Nephron (organoid): ENCODE data around the gene C4BPB.

ENCODE experiments used
- H3K27ac Mint-ChIP-seq, 3 experiments: 2 replicates each; pipeline ENCODE4 v1.8.0; 2020; ENCODE audit warnings: mixed read lengths in 3 of 3, mild to moderate bottlenecking in 2 of 3, moderate library complexity in 1 of 3
- H3K27me3 Mint-ChIP-seq: 2 replicates; pipeline ENCODE4 v1.8.0; 2021; ENCODE audit warnings: low read depth, mild to moderate bottlenecking, moderate library complexity, mixed read lengths
- H3K36me3 Mint-ChIP-seq: 2 replicates; pipeline ENCODE4 v1.8.0; 2020; ENCODE audit warnings: low read depth, mixed read lengths
- H3K4me1 Mint-ChIP-seq: 2 replicates; pipeline ENCODE4 v1.8.0; 2020; ENCODE audit warnings: mixed read lengths
- H3K4me3 Mint-ChIP-seq, 3 experiments: 2 replicates each; pipeline ENCODE4 v1.8.0; 2020; ENCODE audit warnings: mild to moderate bottlenecking in 3 of 3, mixed read lengths in 3 of 3, moderate library complexity in 2 of 3
- H3K9me3 Mint-ChIP-seq: 2 replicates; pipeline ENCODE4 v1.8.0; 2020; ENCODE audit warnings: mixed read lengths
- TF ChIP-seq, protein P1 (sequence below), 3 experiments: fragments of 200-600 bp; sonication (generic); IDR thresholded peaks; one replicate each; pipeline ENCODE4 v1.5.0; 2021; ENCODE audit warnings: antibody characterized with exemption in 3 of 3; ENCODE audit not compliant: unreplicated experiment in 3 of 3

C4BPB gene

DNA sequence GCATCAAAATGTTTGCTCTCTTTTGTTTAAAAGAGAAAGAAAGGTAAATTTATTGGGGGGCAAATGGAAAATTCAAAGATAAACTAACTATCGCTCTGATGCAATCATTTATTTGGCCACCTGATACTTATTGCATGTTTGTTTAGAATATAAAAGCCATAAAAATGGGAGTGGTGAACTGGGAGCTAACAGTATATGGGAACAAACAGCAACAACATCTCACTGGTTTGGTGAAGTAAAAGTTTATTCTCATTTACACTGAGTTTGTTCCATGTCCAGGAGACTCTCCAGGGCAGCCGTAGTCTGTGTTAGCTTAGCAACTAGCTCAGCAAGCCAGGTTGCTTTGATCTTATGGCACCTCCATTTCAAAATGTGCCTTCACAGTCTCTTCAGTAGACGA is 35.7 kb downstream of the C4BPB start:
- no peak overlapping the region for H3K4me3 Mint-ChIP-seq
- peaks cover 9% of the 10 kb centered on the region for H3K36me3 Mint-ChIP-seq
- H3K9me3 Mint-ChIP-seq = peaks cover 21% of the 10 kb centered on the region
- no peaks in the 10 kb centered on the region for H3K27me3 Mint-ChIP-seq
- H3K4me1 Mint-ChIP-seq = no peaks in the 10 kb centered on the region
- TF ChIP-seq, protein P1, sequence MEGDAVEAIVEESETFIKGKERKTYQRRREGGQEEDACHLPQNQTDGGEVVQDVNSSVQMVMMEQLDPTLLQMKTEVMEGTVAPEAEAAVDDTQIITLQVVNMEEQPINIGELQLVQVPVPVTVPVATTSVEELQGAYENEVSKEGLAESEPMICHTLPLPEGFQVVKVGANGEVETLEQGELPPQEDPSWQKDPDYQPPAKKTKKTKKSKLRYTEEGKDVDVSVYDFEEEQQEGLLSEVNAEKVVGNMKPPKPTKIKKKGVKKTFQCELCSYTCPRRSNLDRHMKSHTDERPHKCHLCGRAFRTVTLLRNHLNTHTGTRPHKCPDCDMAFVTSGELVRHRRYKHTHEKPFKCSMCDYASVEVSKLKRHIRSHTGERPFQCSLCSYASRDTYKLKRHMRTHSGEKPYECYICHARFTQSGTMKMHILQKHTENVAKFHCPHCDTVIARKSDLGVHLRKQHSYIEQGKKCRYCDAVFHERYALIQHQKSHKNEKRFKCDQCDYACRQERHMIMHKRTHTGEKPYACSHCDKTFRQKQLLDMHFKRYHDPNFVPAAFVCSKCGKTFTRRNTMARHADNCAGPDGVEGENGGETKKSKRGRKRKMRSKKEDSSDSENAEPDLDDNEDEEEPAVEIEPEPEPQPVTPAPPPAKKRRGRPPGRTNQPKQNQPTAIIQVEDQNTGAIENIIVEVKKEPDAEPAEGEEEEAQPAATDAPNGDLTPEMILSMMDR (IDR thresholded peaks at IDR 0.05; ENCODE audit: unreplicated experiment in 3 of 3) = no peak
- no peak overlapping the region for H3K27ac Mint-ChIP-seq

DNA sequence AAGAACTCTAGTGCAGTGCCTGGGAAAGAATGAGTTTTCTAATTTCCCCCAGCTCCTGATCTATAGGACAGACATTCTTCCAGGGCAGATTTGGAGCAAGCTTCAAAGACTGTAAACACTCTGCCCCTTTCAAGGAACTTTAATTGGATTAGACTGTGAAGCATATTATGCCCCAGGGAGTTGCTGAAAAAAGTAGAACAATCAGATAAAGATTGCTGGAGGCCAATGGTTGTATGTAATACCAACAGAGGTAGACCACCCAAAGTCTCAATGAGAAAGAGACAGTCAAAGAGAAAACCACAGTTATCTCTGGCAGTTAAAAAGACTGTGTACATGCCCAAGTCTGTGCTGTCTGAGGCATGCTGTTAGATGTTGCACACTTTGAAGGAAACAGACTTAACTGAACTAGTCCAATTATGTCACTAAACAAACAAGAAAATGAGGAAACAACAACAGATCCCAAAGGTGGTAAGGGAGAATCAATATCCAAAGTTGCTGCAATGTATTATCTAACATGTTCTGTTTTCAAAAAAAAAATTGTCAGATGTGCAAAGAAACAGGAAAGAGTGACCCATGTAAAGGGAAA is 39.8 kb downstream of the C4BPB start:
- TF ChIP-seq, protein P1 (IDR thresholded peaks at IDR 0.05; ENCODE audit: unreplicated experiment in 3 of 3) = no peak
- Mint-ChIP-seq H3K27me3 (no peaks in the 10 kb centered on the region), H3K4me3 (no peak overlapping the region), H3K27ac (no peak overlapping the region), H3K9me3 (peaks cover 31% of the 10 kb centered on the region), H3K4me1 (no peaks in the 10 kb centered on the region), H3K36me3 (peaks cover 9% of the 10 kb centered on the region)

DNA sequence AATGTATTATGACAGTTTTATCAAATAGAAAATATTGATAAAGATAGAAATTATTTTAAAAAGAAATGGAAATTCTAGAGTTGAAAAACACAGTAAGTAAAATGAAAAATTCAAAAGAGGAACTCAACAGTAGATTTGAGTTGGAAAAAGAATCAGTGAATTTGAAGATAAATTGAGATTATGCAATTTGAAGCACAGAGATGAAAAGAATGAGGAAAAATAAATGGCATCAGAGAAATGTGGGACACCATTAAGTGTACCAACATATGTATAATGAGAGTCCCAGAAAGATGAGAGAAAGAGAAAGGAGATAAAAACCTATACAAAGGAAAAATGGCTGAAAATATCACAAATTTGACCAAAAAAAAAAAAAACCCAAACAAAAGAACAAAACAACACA is 40.4 kb downstream of the C4BPB start:
- TF ChIP-seq, protein P1 (IDR thresholded peaks at IDR 0.05; ENCODE audit: unreplicated experiment in 3 of 3) = no peak
- Mint-ChIP-seq H3K36me3 (peaks cover 9% of the 10 kb centered on the region), H3K9me3 (peaks cover 31% of the 10 kb centered on the region), H3K27ac (no peak overlapping the region), H3K4me1 (no peaks in the 10 kb centered on the region), H3K4me3 (no peak overlapping the region), H3K27me3 (no peaks in the 10 kb centered on the region)

- H3K27me3 Mint-ChIP-seq = no peaks in the 10 kb centered on the region
- no peaks in the 10 kb centered on the region for H3K4me1 Mint-ChIP-seq
- peaks cover 29% of the 10 kb centered on the region for H3K9me3 Mint-ChIP-seq
- no peak overlapping the region for H3K27ac Mint-ChIP-seq
- peaks cover 9% of the 10 kb centered on the region for H3K36me3 Mint-ChIP-seq
- TF ChIP-seq, protein P1 (IDR thresholded peaks at IDR 0.05; ENCODE audit: unreplicated experiment in 3 of 3) = no peak
- no peak overlapping the region for H3K4me3 Mint-ChIP-seq
Measured at GRCh38 chr1:207130252-207131036, 41.8 kb downstream of the C4BPB start.

- Mint-ChIP-seq H3K4me3 (no peak overlapping the region), H3K4me1 (no peaks in the 10 kb centered on the region), H3K27ac (no peak overlapping the region), H3K36me3 (peaks cover 9% of the 10 kb centered on the region), H3K27me3 (no peaks in the 10 kb centered on the region), H3K9me3 (peaks cover 28% of the 10 kb centered on the region)
- TF ChIP-seq, protein P1 (IDR thresholded peaks at IDR 0.05; ENCODE audit: unreplicated experiment in 3 of 3) = no peak
Measured at GRCh38 chr1:207131163-207131562, 42.5 kb downstream of the C4BPB start.

DNA sequence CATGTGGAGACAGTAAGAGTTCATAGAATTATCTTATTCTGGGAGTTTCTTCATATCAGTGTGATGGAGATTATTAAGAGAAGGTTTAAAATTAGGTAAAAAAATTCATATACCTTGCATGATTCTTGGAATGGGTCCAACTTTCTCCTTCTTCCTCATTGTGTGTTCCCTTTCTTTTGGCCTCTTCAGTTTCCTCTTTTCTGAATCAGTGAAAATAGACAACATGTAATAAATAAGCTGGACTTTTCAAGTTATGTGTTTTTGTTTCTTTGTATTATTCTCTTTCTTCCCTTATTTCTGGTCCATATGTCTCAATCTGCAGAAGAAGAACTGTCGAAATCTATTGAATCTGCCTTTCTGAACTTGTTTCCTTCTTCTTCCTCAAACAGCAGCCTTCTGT is 45.9 kb downstream of the C4BPB start:
- no peaks in the 10 kb centered on the region for H3K36me3 Mint-ChIP-seq
- TF ChIP-seq, protein P1 (IDR thresholded peaks at IDR 0.05; ENCODE audit: unreplicated experiment in 3 of 3) = no peak
- H3K9me3 Mint-ChIP-seq = peaks cover 14% of the 10 kb centered on the region
- H3K27ac Mint-ChIP-seq = no peak overlapping the region
- no peaks in the 10 kb centered on the region for H3K27me3 Mint-ChIP-seq
- no peaks in the 10 kb centered on the region for H3K4me1 Mint-ChIP-seq
- H3K4me3 Mint-ChIP-seq = no peak overlapping the region
